HFF-Myc (cell line): ENCODE data around the gene ST3GAL3.

ENCODE experiments used
- DNase-seq: peaks from one replicate; pipeline ENCODE4 v3.0.0-alpha.2; 2011; ENCODE audit warnings: low read depth; ENCODE audit errors: extremely low read depth
- H3K4me3 ChIP-seq: replicated peaks from 2 replicates; pipeline ENCODE4 v1.5.1; 2011; ENCODE audit warnings: low read depth, mild to moderate bottlenecking, control low read depth, low read length
- TF ChIP-seq, protein P1 (sequence below): IDR thresholded peaks from 2 replicates; pipeline ENCODE4 v1.5.1; 2012; ENCODE audit warnings: mild to moderate bottlenecking, low read depth, low read length, control low read depth; ENCODE audit errors: missing control alignments

Gene ST3GAL3

DNA sequence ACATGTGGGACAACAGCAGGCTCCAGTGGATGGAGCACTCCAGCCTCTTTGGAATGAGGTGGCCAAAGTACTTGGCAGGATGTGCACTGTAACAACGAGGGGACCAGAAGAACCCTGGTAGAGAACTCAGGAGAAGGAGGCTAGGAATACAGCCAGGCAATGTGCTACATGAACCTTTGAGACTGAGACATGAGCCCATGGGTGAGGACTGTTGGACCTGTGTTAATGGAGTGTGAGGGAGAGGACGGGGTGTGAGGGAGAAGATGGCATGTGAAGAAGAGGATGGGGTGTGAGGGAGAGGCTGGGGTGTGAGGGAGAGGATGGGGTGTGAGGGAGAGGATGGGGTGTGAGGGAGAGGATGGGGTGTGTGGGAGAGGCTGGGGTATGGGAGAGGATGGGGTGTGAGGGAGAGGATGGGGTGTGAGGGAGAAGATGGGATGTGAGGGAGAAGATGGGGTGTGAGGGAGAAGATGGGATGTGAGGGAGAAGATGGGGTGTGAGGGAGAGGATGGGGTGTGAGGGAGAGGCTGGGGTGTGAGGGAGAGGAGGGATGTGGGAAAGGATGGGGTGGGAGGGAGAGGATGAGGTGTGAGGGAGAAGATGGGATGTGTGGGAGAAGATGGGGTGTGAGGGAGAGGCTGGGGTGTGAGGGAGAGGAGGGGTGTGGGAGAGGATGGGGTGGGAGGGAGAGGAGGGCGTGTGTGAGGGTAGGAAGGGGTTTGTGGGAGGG lies 164.0 kb downstream of the ST3GAL3 start:
- TF ChIP-seq, protein P1, sequence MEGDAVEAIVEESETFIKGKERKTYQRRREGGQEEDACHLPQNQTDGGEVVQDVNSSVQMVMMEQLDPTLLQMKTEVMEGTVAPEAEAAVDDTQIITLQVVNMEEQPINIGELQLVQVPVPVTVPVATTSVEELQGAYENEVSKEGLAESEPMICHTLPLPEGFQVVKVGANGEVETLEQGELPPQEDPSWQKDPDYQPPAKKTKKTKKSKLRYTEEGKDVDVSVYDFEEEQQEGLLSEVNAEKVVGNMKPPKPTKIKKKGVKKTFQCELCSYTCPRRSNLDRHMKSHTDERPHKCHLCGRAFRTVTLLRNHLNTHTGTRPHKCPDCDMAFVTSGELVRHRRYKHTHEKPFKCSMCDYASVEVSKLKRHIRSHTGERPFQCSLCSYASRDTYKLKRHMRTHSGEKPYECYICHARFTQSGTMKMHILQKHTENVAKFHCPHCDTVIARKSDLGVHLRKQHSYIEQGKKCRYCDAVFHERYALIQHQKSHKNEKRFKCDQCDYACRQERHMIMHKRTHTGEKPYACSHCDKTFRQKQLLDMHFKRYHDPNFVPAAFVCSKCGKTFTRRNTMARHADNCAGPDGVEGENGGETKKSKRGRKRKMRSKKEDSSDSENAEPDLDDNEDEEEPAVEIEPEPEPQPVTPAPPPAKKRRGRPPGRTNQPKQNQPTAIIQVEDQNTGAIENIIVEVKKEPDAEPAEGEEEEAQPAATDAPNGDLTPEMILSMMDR, result no peak
- DNase-seq, result no peak
- H3K4me3 ChIP-seq, result no peak overlapping the region

DNA sequence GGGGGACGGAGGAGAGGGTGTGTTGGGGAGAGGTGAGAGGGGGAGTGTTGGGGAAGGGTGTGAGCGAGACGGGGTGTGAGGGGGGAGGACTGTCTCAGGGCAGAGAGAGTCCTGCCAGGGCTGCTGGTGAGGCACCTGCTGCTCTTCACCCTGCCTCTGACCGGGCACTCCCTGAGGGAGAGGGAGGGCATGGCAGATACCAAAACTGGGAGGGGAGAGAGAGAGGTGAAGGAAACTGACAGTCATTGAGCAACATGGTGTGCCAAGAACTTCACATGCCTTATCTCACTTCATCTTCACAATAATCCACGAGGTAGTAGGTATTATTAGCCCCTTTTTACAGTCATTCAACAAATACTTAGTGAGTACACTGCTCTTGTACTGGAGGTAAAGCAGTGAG lies 164.9 kb downstream of the ST3GAL3 start:
- no peak for DNase-seq
- TF ChIP-seq, protein P1, result no peak
- H3K4me3 ChIP-seq, result no peak overlapping the region

DNA sequence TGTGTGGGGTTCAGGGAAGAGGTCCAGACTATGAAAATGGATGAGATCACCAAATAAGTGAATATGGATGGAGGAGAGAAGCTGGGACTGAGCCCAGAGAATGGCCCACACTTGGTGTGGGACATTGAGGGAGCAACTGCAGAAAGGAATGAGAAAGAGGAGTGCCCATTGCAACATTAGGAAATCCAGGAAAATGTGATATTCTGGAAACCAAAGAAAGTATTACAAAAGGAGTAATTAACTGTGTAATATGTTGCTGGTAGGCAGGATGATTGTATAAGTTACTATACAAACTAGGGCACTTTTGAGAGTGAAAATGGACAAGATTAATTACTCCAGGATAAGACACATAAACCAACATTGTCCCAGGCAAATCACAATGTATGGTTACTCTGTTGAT lies 166.5 kb downstream of the ST3GAL3 start:
- no peak for DNase-seq
- TF ChIP-seq, protein P1, result no peak
- no peak overlapping the region for H3K4me3 ChIP-seq

DNA sequence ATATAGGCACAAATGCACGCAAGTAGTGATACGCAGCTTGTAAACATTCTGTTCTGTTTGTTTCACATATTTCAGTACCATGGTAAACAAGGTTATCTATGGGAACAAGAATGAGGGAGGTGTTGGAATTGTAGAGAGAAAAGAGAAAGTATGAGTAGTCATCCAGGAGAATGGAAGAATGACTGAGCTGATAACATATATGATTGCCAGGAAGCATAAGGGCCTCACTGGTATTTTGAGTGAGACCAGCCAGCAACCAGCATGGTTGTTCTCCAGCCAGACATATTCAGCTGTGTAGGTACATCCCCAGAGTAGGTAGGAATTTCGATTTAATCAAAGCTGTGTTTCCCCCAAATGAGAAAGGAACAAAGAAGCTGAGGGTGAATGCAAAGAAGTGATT lies 167.4 kb downstream of the ST3GAL3 start:
- no peak for DNase-seq
- TF ChIP-seq, protein P1, result no peak
- H3K4me3 ChIP-seq, result no peak overlapping the region

DNA sequence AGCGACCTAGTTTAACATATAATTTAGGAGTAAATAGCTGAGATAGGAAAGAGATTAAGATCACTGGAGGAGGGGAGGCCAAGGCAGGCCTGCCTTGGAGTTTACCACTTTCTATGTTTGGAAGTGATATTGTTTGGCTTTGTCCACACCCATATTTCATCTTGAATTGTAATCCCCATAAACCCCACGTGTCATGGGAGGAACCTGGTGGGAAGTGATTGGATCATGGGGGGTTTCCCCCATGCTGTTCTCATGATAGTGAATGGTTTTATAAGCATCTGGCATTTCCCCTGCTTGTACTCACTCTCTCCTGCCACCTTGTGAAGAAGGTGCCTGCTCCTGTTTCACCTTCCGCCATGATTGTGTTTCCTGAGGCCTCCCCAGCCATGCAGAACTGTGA lies 168.0 kb downstream of the ST3GAL3 start:
- TF ChIP-seq, protein P1, result no peak
- no peak overlapping the region for H3K4me3 ChIP-seq
- DNase-seq, result no peak

DNA sequence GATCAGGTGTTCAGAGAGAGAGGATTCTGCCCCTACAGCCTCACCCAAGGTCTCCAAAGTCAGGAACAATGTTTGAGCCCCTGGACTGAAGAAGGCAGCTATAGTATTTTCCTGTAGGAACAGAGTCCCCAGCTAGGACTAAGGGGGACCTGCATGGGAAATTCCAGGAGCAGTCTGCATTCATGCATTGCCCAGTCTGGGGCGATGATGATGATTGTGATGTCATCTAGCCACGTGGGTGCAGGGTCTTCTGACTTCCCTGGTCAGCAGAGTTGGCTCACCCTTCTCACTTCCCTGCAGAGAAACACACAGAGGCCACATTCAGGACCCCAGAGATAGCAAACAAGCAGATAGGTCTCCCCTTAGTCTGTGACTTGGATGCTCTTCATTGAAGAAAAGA lies 169.8 kb downstream of the ST3GAL3 start:
- TF ChIP-seq, protein P1, result no peak
- DNase-seq, result no peak
- H3K4me3 ChIP-seq, result no peak overlapping the region

DNA sequence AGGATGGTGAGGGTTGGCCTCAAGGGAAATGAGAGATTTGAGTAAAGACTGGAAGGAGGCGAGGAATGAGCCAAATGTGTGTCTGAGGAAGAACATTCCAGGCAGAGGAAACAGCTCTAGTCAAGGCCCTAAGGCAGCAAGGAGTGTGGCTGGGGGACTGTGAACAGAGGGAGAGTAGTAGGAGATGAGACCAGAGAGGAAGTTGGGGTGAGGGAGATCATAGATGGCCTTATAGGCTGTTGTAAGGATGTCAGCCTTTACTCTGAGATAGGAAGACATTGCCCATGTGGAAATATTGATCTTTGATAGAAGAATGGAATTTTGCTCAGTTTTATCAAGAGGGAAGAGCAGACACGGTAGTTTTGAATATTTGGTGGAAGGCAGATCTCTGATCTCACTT lies 171.1 kb downstream of the ST3GAL3 start:
- no peak for DNase-seq
- TF ChIP-seq, protein P1, result no peak
- no peak overlapping the region for H3K4me3 ChIP-seq
